Measurements from ENCODE around the gene SLU7.

The SLU7 gene

DNA sequence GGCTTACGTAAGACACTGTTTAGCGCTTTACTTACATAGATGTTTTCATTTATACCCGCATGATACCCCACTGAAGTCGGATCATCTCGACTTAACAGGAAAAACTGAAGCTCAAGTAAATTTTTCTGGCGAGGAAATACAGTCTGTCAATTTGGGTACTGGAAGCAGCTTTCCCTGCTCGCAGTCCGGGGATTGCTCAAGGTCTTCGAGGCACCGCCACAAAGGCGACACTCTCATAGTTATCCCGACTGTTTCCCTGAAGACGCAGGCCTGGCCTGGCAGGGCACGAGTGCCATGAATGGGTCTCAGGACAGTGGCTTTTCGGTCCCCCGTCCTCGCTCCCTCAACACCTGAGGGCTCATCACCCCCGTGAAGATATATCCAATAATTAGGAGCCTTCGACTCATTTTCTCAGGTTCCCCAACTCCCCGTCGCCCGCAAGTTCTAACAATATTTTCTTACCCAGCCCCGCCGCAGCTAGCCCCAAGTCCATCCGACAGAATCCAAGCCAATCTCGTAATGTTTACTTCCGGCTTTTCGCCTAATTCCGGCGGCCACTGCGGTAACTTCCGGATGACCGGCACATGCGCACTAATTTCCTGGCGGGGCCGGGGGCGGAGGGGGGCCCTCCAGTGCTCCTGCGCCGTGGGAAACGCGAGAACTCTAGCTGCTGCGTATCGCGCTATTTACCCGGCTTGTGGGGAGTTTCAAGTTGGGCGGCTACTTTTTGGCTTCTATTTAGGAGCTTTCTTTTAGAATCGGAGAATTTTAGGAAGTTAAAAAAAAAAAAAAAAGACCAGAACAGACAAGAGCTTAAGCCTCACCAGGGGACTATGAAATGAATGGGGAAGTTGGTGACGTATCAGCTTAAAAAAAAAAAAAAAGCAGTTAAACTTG is at the start of gene SLU7:
Gene SLU7, minus strand, starts transcription at position 521 of the 897 bp plus-strand sequence. CDS start 3,787 bp downstream, outside the sequence.
- DNase-seq: peak; percentile 93
- in situ Hi-C loops (cut with HindIII; ENCODE audit: low pct_ligation_motif_present, low pct_unique_long_range_greater_than_20kb, low sequenced_read_pairs): no loop called here

DNA sequence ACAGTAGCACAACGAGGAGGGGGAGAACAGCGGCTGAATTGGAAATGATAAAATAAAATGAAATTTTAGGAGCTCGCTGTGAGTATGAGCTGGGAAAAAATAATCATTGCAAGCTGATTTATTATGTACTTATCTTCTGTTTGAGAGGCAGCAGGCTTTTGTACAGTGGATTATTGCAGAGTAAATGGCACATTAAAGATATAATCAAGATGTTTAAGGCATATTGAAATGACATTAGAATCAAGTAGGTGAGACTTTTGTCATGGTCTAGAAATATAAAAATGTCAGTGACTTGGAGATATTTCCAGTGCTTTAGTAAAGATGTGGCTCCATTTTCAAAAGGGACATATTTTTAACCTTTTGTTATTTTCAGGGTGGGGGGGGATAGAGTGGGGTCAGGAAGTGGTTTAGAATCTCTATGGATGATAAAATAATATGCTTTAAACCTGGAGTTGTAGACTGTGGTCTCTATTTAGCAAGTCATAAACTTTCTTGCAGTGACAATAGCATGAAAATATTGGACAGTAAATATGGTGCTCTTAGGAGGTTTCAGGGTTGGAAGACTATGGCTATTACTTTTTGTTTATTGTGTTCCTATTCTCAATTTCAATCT is 49.6 kb upstream of the SLU7 start:
- in situ Hi-C loops (cut with HindIII; ENCODE audit: low pct_ligation_motif_present, low pct_unique_long_range_greater_than_20kb, low sequenced_read_pairs): no loop called here
- no peak for DNase-seq

DNA sequence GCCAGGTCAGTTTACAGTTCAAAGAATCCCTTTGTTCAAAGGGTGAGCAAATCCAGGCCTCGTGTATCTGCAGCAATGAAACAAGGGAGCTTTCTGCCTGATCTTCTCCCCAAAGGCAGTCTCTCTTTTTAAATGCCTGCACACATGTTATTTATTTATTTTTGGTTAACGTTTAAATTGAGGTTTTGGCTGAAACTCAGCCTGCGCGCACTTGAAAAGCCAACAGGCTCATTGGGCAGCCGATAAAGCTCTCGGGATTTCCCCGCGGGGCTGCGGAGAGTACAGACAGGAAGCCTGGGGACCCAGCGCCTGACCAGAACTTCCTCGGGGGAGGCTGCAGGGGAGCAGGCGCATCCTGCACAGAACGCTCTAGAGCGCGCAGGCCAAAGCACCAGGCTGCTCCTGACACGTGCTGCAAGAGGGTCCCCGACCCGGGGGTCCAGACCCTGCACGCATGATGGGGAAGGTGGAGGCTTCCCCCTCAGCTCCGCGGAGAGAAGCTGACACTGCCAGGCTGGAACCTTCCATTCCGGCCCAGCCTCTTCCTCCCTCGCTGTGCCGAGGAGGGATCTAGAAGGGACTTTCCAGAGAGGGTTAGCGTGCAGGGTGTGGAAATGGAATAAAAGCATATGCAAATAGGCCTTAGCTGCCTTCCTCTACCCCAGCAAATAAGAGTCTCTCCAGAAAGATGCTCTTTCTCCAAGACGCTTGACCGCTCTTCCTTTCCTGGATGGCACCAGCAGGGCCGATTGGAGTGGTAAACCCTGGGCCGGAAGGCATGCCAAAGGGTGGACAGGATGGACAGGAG is 48.9 kb upstream of the SLU7 start:
- peak; percentile 91 for DNase-seq
- in situ Hi-C loops (cut with HindIII; ENCODE audit: low pct_ligation_motif_present, low pct_unique_long_range_greater_than_20kb, low sequenced_read_pairs): no loop called here

DNA sequence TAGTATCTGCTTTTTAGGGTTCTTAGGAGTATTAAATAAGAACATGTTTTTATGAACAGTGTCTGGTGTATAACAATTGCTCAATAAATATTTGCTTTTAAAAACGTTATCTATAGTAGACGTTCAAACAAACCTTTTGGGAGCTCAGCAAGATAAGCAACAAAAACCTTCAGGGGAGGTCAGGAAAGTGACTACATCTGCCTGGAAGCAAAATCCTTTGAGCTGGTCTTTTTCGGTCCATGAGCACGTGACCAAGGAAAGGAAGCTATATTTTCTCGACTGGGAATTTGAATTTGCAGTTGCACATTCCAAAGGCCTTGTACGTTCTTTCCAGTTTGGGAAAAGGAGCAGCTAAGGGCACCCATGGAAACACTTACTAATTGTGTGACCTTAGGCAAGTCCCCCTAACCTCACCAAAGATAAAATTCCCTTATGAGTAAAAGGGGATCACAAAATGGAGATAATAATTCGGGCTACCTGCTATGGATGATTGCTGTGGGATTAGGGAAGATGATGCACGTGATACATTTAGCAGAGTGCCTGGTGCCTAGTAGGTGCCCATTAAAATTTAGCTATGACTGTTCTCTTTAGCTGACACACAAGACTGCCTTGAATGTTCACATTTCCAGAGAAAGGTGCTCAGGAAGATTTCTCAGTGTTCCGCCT is 48.1 kb upstream of the SLU7 start:
- no peak for DNase-seq
- in situ Hi-C loops (cut with HindIII; ENCODE audit: low pct_ligation_motif_present, low pct_unique_long_range_greater_than_20kb, low sequenced_read_pairs): no loop called here

DNA sequence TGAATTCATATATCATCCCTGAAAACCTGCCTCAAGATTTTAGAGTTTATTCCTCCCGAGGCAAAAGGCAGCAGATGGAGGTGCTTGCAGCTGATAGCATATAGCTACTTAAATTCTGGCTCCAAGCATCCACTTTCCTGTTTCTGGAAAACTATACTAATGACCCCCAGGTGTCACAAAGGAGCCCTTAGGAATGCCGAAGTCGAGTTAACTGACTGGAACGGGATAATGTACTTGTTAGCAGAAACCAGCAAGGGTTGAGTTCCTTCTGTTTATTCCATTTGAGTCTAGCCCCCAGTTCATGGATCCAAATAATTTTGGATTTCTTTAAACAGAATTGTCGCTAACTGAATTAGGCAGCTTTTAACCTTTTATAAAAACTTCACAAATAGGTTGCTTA is 47.2 kb upstream of the SLU7 start:
- no peak for DNase-seq
- in situ Hi-C loops (cut with HindIII; ENCODE audit: low pct_ligation_motif_present, low pct_unique_long_range_greater_than_20kb, low sequenced_read_pairs): no loop called here

DNA sequence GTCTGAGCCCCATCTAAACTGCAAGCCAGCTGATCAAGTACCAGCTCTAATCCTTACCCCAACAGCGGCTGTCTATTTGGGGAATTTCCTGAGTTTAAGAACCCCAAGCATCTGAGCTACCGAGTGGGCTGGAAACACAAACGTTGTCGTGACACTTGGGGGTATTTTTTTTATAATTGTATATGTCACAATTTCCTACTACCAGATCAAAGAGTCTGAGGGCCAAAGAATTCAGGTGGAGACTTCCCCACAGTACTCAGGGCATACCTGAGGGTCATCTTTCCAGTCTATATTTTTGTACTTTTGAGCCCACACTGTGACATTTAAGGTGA is 45.6 kb upstream of the SLU7 start:
- in situ Hi-C loops (cut with HindIII; ENCODE audit: low pct_ligation_motif_present, low pct_unique_long_range_greater_than_20kb, low sequenced_read_pairs): no loop called here
- DNase-seq: no peak

DNA sequence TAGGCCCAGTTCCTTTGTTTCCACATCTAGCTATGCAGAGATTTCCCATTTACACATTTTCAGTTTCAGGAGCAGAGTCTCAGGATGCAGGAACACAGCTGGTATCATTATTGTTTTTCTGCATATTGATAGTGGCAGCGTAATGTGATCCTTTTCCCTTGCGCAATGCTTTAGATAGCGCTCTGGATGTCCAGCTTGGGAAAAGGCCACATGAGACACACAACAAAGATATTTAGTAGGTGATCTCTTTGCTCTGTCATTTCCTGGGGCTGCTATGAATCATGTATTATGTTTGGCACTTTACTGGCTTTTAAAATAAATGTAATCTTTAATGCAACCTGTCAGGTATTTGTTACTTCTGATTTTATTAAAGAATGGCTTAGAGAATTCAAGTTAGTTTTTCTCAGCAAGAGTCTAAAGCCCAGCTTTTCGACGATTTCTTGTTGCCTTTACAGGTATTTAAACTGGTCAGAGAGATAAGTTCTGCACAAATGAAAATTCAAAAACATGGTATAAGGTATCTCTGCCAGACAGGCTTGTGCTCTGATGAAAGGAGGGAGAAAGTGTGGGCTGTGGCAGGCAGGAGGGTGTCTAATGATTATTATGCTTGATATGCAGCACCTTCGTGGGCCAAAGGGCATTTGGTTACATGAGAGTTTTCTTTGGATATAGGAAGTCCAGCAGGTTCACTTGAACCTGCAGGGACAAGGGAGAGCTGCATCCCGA is 45.0 kb upstream of the SLU7 start:
- DNase-seq: no peak
- in situ Hi-C loops (cut with HindIII; ENCODE audit: low pct_ligation_motif_present, low pct_unique_long_range_greater_than_20kb, low sequenced_read_pairs): no loop called here

DNA sequence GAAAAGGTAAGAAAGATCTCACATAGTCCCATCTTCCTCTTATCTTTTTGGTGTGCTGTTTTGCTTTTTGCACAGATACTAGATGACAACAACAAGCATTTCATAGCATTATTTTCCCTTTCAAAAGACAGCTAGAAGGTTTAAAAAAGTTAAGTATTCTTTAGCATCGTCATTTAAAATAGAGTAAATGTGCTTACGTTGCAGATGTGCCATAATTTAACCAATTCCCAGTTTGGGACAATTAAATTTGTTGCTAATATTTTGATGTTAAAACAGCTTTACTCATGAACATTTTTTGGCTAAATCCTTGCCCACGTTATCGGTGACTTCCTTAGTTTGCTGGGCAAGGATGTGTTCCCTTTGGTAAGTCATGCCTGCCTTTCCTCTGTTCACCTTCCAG is 44.3 kb upstream of the SLU7 start:
- in situ Hi-C loops (cut with HindIII; ENCODE audit: low pct_ligation_motif_present, low pct_unique_long_range_greater_than_20kb, low sequenced_read_pairs): no loop called here
- DNase-seq: no peak

DNA sequence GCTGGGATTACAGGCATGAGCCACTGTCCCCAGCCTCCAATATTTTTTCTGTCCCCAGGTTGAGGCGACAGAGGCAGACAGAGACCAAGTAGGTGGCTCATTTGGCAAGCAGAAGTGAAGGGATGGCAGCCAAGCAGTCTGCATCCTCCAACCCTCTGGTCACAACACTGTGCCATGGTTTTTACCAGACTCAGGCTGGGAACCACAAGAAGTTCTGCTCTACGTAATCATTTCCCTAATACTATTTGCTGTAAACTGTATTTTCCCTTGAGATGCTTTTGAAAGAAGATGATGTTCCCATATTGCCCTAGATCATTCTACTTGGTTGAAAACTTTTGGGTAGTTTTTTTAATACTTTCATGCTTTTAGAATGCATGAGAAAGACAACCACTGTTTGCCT is 43.3 kb upstream of the SLU7 start:
- in situ Hi-C loops (cut with HindIII; ENCODE audit: low pct_ligation_motif_present, low pct_unique_long_range_greater_than_20kb, low sequenced_read_pairs): no loop called here
- no peak for DNase-seq

DNA sequence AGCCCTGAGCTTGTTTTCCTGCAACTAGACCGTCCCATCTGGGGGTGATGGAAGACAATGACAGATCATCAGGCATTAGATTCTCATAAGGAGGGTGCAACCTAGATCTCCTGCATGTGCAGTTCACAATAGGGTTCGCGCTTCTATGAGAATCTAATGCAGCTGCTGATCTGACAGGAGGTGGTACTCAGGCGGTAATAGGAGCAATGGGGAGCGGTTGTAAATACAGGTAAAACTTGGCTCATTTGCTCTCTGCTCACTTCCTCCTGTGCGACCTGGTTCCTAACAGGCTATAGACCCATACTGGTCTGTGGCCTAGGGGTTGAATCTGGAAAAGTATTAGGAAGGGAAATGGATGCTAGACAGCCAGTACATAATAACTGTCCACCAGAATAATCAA is 42.5 kb upstream of the SLU7 start:
- in situ Hi-C loops (cut with HindIII; ENCODE audit: low pct_ligation_motif_present, low pct_unique_long_range_greater_than_20kb, low sequenced_read_pairs): no loop called here
- DNase-seq: no peak

DNA sequence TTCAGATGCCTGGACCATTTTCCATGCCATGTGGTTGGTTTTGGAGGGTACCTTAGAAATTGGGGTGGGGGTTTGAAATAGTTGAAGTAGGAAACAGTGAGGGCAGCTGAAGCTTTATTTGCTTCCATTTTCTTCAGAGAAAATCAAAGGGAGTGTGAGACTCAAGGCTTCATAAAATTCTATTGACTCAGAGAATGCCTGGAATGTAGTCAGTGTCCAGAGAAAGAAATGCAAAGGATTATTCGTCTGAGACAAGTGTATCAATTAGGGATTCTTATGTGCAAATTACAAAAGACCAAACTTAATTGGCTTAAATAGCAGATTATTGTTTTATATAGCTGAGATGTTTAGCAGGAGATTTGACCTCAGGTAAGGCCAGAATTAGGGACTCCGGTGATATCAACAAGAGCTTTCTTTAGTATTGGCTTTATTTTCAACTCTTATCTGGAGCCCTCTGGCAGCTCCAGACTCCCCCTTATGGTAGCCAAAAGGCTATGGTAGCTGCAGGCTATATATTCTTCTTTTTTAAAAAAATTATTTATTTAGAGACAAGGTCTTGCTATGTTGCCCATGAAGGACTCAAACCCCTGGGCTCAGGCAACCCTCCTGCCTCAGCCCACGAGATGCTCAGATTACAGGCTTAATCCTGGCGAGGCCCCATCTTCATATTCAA is 41.6 kb upstream of the SLU7 start:
- in situ Hi-C loops (cut with HindIII; ENCODE audit: low pct_ligation_motif_present, low pct_unique_long_range_greater_than_20kb, low sequenced_read_pairs): no loop called here
- no peak for DNase-seq

DNA sequence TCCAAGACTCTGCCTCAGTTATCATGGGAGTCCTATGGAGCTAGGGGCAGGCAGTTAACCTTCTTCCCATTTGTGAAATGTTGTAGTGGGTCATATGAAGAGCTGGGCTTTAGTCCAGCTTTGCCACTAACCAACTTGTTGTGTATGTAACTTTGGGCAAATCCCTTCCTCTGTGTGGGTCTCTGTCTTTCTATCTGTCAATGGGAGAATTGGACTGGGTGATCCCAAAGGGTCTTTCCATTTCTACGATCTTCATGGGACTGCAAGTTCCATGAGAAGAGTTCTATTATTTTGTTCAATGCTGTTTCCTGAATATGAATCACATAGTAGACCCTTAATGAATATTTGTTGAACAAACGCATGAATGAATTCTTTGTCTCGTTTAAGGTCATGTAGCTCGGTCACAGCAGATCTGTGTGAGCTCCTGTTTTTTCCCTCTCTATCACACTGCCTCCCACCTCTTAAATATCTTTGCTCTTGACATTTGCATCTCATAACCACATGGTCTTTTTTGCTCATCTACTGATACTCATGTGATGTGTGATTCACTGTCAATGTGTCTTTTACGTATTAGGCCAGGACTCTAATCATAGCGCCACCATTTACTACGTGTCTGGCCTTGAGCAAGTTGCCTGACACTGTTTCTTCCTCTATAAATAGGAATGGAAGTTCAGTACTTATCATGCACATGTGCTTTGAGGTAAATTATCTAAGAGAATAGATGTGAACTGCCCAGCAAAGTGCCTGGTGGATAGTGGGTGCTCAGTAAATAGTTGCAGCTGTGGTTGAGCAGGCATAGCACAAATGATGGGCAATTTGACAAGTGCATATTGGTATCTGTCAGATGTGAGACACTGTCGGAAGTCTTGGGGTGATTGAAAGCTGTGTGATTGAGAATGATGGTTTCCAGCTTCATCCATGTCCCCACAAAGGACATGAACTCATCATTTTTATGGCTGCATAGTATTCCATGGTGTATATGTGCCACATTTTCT is 40.2 kb upstream of the SLU7 start:
- in situ Hi-C loops (cut with HindIII; ENCODE audit: low pct_ligation_motif_present, low pct_unique_long_range_greater_than_20kb, low sequenced_read_pairs): no loop called here

DNA sequence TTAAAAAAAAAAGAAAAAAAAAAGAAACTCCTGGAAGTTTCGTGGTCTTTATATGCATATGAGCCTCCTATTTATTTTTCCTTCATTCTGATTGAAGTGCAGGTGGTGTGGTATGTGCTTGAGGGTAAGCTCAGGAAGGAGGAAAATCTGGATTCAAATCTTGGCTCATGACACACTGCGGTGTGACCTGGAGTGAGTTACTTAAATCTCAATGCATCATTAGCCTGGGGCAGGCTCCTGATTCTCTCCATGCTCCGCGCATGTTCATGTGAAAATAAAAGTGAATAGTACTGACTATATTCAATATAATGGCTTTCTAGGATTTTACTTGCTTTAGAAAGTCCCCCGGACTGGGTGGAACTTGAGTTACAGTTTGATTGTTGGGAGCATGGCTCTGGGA is 38.4 kb upstream of the SLU7 start:
- DNase-seq: no peak
- in situ Hi-C loops (cut with HindIII; ENCODE audit: low pct_ligation_motif_present, low pct_unique_long_range_greater_than_20kb, low sequenced_read_pairs): no loop called here

More for the DNA sequence above, 40.2 kb upstream of the SLU7 start:
- DNase-seq: no peak

DNA sequence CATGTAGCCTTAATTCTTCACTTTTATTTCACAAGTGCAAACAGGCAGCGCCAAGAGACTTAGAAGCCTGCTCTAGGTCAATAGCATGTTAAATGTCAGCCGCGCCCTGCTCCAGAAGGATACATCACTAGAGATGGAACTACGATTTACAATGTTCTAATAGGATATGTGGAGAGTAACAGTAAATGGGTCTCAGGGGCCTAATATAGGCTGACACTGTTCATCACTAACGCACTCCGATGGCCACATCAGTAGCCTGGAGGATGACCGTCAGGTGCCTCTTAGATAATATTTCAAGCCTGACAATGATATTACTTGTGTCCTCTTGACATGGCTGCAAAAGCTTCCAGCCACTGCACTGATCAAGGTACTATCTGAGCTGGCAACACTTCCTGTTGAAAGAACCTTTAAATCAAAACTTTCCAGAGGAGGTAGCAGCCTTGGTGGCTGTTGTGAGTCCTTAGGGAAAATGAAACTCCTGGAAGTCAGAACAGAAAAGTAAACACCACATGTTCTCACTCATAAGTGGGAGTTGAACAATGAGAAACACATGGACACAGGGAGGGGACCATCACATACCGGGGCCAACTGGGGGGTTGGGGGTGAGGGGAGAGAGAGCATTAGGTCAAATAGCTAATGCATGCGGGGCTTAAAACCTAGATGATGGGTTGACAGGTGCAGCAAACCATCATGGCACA is 37.7 kb upstream of the SLU7 start:
- in situ Hi-C loops (cut with HindIII; ENCODE audit: low pct_ligation_motif_present, low pct_unique_long_range_greater_than_20kb, low sequenced_read_pairs): no loop called here
- DNase-seq: no peak

DNA sequence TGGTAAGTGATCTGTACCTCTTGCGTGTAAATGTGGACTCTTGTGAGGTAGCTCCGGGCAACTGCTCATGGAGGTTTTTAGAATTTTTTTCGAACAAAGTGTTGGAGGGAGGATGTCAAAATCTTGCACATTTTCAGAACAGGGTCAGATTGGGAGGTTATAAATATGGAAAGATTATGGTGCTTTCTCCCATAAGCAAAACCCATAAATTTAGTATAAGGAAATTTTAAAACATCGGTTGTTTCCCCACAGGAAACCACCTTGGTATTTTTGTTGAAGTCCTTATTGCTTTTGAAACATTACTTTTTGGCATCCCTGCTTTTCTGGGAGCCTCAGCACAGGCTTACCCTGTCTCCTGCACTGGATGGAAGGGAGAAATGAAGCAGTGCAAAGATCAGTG is 36.7 kb upstream of the SLU7 start:
- no peak for DNase-seq
- in situ Hi-C loops (cut with HindIII; ENCODE audit: low pct_ligation_motif_present, low pct_unique_long_range_greater_than_20kb, low sequenced_read_pairs): no loop called here

DNA sequence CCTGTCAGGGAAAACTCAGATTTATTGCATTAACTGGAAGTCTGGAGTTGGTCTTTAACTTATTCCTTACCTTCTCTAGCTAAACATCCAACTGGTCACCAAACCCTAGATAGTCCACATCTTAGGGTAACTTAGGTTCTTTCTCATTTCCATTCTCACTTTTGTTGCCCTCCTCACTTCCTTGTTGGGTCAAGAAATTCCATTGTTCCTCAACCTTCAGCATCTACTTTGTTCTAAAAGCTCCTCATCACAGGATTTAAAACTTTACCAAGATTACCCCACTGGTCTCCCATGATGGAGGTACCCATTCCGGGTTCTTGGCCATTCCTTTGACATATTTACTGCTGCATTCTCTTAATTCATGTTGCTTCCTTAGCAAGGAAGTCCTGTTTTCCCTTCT is 34.9 kb upstream of the SLU7 start:
- no peak for DNase-seq
- in situ Hi-C loops (cut with HindIII; ENCODE audit: low pct_ligation_motif_present, low pct_unique_long_range_greater_than_20kb, low sequenced_read_pairs): no loop called here

All from ACHN (cell line).